Measurements from ENCODE around the gene TMEM30A. TPM values are rescaled to one million over a fixed set of nuclear protein-coding genes. Genes with fewer than 3 reads are reported as not detected.

TMEM30A gene
- total RNA-seq, 1 experiment from 2014 or later = 33.6 TPM

DNA sequence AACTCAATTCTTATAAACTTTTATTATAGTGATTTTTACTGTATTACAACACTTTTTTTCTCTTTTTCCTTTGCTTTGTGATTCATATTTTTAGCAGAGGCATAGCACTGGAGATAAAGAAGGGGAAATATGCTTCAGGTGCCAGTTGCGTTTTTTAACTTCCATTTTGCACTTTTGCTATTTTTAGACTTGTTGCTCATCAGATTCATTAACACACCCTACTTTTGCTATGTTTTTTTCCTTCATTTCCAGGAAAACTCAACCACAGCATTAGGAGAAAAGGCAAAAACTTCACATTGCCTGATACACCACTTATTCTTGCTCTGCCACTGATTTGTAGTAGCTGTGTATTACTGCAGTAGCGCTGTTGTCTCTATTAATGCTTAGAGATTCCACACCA is 8.0 kb upstream of the TMEM30A start:
- DNase-seq (ENCODE audit: low spot score) = no peak

GRCh38 chr6:75291744-75292143 is 7.2 kb upstream of the TMEM30A start:
- no peak for DNase-seq (ENCODE audit: low spot score)

GRCh38 chr6:75291331-75291730 is 6.7 kb upstream of the TMEM30A start:
- DNase-seq (ENCODE audit: low spot score) = no peak

GRCh38 chr6:75290136-75290945 is 5.7 kb upstream of the TMEM30A start:
- no peak for DNase-seq (ENCODE audit: low spot score)

- DNase-seq (ENCODE audit: low spot score) = no peak
These were observed 3.4 kb upstream of the TMEM30A start for GRCh38 chr6:75288023-75288422.

DNA sequence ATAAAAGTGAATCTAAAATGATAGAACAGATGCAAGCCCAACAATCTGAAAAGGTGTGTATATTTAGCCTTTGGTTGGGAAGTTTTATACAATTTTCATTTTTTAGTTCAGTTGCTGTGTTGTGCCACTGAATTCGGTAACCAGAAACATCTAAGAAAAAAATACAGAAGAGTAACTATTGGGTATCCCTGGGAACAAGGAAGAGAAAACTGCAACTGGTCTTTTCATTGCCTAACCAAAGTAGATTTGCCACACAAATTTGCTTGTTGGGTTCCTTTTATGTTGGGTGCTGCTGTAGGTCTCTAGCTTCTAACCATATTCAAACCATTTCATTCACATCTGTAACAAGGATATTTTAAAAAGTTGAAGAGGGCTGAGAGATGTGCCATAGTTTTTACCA is 2.8 kb upstream of the TMEM30A start:
- DNase-seq (ENCODE audit: low spot score) = no peak

DNA sequence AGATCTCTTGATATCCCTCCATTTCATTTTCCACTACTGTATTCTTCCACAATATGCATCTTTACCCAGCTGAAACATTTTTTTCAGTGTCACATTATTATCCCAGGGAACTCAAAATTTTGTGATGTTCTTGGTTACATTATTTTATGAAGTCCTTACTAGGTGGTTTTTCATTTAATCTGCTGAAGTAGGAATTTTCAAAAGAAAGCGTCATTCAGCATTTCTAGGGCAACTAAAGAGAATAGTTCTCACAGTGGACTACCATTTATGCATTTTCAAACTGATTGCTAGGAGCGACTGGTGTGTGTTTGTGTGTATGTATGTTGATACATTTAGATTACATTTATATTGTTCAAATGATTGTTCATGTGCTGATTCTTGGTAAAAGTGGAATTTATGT is 2.4 kb upstream of the TMEM30A start:
- DNase-seq (ENCODE audit: low spot score) = no peak

DNA sequence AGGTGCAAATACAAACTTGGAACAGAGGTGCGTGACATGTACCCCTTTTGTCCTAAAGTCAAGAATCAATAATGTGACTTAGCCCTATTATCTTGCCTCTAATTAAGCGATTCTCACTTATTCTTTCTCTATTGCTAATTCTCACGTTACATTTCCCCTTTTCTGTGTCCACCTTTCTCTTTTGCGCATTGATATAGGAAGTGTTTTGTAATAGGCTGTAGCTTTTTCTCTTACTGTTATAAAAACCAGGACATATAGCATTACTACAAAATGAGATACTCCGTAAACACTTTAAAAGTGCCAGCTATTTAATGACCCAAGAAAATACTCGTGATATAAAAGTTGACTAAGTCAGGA is 669 bp upstream of the TMEM30A start:
- no peak for DNase-seq (ENCODE audit: low spot score)

DNA sequence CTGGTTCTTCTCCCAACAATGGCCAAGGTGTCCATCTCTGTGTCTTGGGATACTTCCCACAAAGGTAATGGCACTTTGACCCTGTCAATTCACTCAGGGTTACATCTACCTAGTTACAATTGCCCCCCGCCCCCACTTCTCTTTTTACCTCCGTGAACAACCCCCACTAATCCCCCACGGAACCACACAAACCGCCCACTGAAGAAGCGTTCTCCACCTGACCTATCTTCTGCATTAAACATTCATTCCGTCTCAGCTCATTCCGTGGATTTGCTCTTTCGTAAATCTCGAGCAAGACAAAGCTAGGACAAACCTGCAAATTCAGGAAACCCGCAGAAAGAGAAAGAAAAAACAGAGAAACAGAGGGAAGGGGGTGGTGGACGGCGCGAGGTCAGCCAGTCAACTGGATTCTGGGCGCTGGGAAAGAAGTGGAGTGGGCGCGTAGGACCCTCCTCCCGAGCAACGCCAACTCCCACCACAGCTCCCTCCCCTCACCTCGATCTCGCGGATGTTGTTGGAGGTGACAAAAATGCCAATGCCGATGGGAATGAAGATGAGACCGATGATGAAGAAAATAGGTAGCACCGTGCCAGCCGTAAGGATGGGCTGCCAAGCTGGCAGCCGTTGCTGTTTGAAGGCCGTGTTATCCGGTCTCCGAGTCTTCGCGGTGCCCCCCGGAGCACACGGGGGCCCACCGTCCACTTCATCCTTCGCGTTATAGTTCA is 523 bp downstream of the TMEM30A start:
- peak; percentile 51 for DNase-seq (ENCODE audit: low spot score)

GRCh38 chr6:75282706-75283105 is 1.9 kb downstream of the TMEM30A start:
- no peak for DNase-seq (ENCODE audit: low spot score)

GRCh38 chr6:75281653-75282052 is 2.9 kb downstream of the TMEM30A start:
- no peak for DNase-seq (ENCODE audit: low spot score)

DNA sequence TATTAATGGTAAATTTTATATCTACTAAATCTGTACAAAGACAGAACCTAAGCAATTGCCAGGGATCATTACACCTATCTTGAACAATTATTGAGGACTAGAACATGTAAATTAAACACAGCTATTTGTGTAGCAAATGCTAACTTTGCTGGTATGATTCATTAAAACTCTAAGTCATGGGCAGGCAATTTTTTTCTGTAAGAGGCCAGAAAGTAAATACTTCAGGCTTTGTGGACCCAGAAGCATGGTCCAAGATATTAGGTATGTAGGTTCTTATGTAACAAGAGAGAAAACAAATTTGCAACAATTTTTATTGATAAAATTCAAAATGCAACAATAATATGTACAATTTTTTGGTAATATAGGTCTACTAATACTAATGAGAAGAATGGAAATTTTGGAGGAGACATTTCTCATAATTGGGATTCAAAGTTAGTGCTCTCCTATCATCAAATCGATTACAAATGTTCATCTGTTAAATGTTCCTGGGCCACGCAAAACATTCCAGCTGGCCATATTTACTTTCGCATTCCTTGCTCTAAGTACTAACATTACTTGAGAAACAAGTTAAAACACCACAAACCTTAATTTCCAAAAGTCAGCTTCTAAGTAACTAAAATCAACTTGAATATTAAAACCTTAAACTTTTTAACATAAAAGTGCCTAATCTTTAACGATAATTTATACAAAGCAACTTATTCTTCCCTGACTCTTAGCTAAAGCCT is 4.3 kb downstream of the TMEM30A start:
- DNase-seq (ENCODE audit: low spot score) = no peak

- no peak for DNase-seq (ENCODE audit: low spot score)
These were observed 5.2 kb downstream of the TMEM30A start for GRCh38 chr6:75279418-75279817.

- no peak for DNase-seq (ENCODE audit: low spot score)
These were observed 6.0 kb downstream of the TMEM30A start for GRCh38 chr6:75278474-75279077.

DNA sequence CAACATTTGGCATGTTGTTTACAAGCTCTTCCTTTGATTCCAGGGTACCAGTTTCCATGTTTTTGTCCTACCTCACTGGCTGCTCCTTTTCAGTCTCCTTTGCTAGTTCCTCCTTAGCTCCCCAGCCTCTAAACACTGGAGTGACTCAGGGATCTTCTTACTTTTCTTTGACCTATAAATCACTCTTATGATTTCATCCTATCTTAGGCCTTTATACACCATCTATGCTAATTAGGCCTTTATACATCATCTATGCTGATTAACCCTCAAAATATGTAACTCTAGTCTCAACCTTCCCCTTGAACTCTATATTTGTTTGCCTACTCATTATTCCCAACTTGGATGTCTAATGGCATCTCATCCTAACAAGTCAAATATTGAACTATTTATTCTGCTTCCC is 9.5 kb downstream of the TMEM30A start:
- no peak for DNase-seq (ENCODE audit: low spot score)

DNA sequence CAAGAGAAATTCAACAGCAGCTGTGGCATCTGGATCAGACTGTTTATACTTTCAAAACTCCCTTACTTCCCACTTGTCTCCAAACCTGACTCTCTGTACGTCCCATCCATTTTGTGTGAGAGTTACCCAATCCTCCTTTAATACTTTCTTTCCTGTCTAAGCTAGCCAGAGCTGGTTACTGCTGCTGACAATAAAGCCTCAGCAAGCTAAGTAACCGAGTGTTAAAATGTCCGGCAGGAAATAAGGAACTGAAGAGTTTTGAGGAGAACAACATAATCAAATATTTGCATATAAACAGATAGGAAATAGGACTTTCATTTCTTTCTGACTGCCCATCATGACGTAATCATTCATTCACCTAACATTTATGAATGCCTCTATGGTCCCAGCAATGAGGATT is 11.6 kb downstream of the TMEM30A start:
- no peak for DNase-seq (ENCODE audit: low spot score)

GRCh38 chr6:75272145-75272840 is 12.3 kb downstream of the TMEM30A start:
- no peak for DNase-seq (ENCODE audit: low spot score)

GRCh38 chr6:75268988-75269354 is 15.6 kb downstream of the TMEM30A start:
- no peak for DNase-seq (ENCODE audit: low spot score)

DNA sequence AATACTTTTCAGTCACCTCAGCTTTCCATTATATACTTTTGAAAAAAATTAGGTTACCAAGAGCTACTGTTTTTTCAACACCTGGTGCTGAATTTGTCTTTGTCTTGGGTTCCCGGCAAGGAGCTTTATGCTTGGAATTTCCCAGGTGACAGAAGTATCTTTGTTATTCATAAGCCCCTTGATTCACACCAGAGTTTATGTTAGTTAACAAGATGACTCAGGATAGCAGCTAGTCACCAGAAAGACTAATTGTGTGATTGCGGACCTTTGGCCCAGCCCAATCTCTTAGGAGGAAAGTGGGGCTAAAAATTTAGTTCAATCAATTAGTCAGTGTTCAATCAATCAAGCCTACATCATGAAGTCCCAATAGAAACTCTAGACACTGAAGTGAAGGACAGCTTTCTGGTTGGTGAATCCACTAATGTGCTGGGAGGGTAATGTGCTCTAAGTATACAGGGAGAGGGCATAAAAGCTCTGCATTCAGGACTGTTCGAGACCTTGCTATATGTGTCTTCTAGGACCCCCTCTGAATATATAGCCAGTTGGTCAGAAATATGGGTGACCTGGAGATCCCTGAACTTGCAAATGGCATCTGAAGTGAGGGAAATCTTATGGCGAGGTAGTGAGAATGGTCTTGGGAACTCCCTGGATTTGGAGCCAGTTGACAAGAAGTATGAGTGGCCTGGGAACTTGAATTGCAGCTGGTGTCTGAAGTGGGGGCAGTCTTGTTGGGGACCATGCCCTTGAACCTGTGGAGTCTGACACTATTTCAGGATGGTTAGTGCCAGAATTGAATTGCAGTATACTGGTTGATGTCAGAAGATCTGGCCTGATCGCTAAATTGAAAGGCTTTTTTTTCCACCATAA is 16.2 kb downstream of the TMEM30A start:
- no peak for DNase-seq (ENCODE audit: low spot score)

- no peak for DNase-seq (ENCODE audit: low spot score)
These were observed 17.1 kb downstream of the TMEM30A start for GRCh38 chr6:75267461-75267860.

Measured in HT-29 (cell line).